ENCODE data around the gene BCAS3.

The BCAS3 gene

DNA sequence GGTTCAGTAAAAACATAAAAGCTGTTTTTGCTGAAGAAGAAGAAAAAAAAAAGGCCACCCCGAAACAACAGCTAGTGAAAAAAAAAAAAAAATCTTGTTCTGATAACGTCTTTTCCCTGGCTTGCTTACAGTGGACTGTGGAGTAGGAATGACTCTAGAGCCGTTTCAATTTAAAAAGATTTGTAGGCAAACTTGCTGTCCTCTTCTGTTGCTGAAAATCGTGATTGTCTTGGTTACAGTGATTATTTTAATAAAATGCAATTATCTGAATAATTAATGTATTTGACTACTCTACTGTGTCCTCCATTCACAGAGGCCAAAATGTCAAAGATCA is 531.4 kb downstream of the BCAS3 start:
- no peak for DNase-seq

GRCh38 chr17:61209525-61209924 is 531.9 kb downstream of the BCAS3 start:
- no peak for DNase-seq

GRCh38 chr17:61211236-61211635 is 533.6 kb downstream of the BCAS3 start:
- DNase-seq, result no peak

DNA sequence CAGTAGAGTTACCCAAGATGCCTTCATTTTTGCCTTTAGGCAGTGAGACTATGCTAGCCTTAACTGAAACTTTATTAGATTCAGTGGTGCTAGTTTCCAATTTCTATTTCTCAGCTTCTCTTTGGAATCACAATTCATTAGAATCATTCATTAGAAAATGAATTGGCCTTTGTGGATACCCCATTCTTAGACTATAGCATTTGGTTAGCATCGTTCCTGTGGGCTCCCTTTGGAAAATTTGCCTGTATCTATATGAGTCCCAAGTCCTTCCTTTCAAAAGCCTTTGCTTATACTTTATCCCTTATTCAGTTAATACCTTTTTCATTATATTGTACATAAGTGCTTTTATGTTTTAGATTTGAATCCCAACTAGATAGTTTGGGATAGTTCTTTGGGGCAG is 535.0 kb downstream of the BCAS3 start:
- DNase-seq, result no peak

DNA sequence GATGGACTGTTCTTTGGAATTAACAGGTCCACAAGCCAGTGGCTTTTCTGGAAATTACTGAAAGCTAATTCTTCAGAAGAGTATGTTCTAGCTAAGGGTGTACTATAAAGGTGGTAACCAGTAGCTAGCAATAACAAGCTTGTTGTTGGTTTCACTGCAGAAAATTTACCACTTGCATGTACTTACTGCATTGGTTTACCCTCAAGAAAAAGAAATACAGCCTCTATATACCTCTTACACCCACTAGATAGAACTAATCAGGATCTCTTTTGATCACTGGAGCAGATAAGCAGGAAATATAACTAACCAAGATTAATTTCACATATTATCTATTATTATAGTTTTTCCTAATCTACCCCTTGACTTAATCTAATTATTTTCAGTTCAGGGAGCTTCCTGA is 537.1 kb downstream of the BCAS3 start:
- DNase-seq, result no peak

DNA sequence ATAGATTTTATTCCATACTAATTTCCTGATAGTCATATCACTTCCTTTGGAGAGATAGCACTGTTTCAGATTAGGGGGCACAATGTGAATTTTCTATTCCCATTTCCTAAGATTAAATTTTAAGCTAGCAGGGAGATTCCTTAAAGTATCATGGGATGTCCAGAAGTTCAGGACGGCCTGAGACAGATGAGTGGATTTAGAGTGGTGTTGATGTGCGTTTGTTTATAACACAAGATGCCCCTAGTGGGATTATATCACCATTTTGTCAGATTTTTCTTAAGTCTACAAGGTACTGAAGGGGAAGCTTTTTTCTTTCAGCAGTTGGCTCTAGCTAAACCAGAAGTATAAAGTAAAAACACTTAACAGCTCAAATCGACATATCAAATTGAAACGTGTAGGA is 538.4 kb downstream of the BCAS3 start:
- no peak for DNase-seq

GRCh38 chr17:61217878-61218437 is 540.3 kb downstream of the BCAS3 start:
- no peak for DNase-seq

- DNase-seq, result no peak
Measured at GRCh38 chr17:61218438-61218837, 540.8 kb downstream of the BCAS3 start.

GRCh38 chr17:61219460-61219859 is 541.8 kb downstream of the BCAS3 start:
- no peak for DNase-seq

GRCh38 chr17:61221181-61221580 is 543.5 kb downstream of the BCAS3 start:
- no peak for DNase-seq

DNA sequence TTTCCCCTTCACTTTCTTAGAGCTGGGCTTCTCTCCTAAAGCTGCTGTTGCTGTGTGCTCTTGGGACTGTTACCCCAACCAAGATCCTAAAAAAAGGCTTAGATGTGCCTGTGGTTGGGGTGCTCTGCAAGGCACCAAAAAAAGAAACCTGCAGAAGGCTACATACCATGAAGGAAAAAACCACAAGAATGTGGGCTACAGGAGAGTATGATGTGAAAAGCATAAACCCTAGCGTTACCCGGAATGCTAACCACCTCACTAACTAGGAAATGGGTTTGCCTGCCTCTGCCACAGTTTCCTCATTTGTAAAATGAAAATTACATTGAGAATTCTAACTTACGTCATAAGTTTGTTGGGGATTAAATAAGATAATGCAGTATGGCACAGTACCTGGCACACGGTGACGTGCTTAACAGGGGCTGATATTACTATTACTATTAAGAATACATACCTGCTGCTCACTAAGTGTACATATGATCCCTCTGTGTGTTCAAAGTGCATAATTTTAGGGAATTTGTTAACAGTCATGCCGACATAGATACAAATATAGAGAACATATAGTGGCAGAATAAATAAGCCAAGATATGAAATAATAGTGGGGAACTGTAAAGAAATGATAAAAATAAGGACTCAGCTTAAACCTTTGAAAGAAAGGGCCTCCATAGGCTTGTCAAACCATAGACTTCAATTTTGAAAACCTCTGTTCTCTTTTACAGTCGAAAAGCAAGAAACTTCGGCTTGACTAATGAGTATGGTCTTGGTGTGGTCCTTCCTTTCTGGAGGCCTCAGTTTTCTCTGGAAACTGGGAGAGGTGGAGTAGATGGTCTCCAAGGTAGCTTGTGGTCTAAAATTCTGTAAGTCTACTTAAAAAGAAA is 544.2 kb downstream of the BCAS3 start:
- no peak for DNase-seq

DNA sequence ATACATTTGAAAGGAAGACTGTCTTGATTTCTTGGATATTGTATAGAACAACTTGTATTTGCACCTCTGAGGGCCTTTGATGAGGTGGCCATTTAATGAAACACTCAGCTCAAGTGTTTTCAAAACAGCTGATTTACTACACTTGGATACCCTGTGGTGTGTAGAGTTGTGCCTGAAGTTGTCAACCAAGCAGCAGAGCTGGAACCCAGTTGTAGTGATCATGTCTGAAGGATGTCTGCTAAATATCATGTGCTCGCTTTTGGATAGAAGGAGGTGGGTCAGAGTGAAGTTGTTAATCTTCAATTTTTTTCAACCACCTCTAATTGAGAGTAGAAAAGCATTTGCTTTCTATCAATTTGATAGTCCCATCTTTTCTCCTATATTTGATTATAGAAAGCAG is 546.1 kb downstream of the BCAS3 start:
- DNase-seq, result no peak

DNA sequence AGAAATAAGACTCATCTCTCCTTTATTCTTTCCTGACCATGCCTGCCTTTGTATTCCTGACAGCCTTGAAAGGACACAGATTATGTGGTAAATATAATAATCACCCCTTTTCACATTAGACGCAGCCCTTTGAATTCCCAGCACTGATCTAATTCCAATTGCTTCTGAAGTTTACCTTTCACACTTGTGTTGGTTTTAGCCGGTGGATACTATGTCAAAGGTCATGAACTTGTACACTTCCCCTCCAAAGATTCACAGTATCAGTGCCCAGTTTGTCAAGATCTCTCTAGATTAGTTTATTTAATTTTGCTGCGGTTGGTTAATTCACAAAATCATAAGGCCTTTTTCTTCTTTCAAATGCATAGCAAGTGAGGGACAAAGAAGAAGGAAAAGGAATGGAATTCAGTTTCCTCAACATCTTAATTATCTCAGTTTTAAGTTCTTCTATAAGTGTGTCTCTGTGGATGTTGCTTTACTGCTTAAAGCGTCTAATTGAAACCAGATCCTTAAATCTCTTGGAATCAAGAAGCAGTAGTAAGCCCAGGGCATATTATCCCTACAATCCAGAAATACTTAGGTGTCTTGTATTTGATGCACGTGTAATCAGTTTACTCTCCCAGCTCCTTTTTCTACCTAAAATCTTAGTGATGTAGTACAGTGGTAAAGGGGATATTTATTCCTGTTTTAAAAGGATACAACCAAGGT is 547.7 kb downstream of the BCAS3 start:
- no peak for DNase-seq

DNA sequence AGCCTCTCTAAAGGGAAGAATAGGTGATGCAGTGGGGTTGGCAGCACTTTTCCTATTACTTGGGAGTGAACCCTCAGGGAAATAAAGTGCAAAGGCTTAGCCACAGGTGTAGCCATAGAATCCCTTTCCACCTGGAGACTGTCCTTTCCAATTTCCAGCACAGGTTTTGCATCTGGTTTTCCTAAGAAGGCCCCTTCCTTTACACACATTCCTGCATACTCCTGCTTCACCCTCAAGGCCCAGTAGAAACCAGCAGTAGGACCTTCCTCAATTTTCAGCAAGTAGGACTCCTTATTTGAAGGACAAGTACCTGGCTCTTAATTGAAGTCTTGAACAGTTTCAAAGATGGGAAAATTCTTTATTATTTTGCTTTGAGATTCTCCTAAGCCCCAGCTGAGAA is 550.2 kb downstream of the BCAS3 start:
- no peak for DNase-seq

DNA sequence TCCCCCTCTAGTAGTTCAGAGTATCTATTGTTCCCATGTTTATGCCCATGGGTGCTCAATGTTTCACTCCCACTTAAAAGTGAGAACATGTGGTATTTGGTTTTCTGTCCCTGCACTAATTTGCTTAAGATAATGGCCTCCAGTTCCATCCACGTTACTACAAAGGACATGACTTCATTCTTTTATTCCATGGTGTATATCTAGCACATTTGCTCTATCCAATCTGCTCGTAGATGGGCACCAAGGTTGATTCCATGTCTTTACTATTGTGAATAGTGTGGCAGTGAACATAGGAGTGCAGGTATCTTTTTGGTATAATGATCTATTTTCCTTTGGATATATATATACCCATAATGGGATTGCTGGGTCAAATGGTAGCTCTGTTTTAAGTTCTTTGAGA is 552.8 kb downstream of the BCAS3 start:
- no peak for DNase-seq

- DNase-seq, result no peak
Measured at GRCh38 chr17:61230972-61231820, 553.5 kb downstream of the BCAS3 start.

GRCh38 chr17:61232871-61233270 is 555.2 kb downstream of the BCAS3 start:
- no peak for DNase-seq

DNA sequence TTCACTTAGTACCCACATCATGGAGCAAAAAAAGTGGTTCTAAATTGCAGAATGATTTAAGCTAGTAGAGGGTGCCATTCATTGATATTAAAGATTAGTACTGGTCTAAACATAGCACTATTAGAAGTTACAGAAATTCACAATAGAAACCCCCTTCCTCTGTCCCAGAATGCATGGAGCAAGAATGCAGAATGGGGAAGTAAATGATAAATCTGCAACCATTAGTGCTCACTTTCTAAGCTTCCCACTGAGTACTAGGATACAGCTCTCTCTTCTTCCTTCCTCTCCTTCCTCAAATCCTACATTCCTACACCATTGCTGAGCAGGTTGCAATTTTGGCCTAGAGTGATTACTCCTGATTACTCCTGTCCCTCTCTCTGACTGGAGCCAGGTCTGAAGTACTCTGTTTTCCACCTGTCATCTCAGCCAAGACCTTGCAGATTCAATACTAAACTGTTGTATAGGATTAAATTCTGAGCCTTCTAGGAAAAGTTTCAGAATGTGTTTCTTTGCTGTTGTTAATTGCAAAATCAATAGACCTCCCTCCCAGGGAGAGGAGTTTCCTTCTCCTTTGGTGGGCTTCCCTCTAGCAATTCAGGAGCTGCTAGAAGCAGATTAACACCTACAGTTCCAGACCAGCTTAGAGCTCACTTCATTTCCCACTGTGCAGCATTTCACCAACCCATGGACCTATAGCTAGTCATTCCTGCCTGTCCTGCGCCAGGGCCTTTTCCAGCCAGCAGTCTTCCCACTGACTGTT is 556.5 kb downstream of the BCAS3 start:
- no peak for DNase-seq

- DNase-seq, result no peak
Measured at GRCh38 chr17:61235001-61235826, 557.6 kb downstream of the BCAS3 start.

DNA sequence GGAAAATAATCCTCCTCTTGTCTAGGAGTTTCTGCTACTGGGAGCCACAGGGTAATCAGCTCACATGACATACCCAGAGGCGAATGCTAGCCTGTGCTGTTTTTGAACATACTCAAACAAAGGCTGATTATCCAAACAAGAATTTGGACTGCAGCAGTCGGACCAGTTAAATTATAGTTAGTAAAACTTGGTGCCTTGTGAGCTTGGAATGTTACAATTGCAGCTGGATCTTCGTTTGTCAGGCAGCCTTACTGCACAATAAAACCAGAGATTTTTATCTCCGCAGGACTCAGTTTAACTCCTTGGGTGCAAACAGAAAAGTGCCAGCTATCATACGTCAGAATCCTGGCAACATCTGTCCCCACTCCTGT is 558.2 kb downstream of the BCAS3 start:
- no peak for DNase-seq

DNA sequence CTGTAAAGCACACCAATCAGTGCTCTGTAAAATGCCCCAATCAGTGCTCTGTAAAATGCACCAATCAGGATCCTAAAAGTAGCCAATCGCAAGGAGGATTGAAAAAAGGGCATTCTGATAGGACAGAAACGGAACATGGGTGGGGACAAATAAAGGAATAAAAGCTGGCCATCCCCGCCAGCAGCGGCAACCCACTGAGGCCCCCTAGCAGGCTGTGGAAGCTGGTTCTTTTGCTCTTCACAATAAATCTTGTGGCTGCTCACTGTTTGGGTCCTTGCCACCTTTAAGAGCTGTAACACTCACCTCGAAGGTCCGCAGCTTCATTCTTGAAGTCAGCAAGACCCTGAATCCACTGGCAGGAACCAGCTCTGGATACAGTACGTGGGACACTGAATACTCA is 559.6 kb downstream of the BCAS3 start:
- DNase-seq, result no peak

DNA sequence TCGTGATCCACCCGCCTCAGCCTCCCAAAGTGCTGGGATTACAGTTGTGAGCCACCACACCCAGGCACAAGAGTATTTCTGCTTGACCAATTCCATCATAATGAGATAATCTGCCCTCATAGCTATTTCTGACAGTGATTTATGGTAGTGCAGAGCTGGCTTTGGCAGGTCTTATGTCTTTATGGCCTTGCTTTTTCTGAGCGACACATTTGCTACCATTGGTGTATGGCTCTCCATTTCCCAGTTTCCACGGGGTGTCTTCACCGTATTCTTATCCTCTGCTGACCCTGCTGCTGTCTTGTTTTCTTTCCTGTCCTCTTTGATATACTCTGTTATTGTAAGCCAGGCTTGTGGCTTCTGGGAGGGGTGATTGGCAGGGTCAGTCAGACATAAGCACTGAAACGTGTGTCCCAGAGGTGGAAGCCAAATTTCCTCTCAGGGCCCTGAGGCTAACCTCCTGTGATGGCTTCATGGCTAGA is 560.8 kb downstream of the BCAS3 start:
- no peak for DNase-seq
